ENCODE measurements around the gene NFATC2IP.

DNA sequence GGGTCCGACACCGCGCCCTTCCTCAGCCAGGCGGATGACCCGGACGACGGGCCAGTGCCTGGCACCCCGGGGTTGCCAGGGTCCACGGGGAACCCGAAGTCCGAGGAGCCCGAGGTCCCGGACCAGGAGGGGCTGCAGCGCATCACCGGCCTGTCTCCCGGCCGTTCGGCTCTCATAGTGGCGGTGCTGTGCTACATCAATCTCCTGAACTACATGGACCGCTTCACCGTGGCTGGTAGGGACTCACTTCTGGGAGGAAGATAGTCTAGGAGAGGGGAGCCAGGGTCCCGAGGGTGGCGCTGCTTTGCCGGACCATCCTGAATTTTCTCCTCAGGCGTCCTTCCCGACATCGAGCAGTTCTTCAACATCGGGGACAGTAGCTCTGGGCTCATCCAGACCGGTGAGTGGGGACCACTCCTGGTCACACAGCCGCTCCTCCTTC, 24.4 kb downstream of the NFATC2IP start:
- TF ChIP-seq, protein P1, sequence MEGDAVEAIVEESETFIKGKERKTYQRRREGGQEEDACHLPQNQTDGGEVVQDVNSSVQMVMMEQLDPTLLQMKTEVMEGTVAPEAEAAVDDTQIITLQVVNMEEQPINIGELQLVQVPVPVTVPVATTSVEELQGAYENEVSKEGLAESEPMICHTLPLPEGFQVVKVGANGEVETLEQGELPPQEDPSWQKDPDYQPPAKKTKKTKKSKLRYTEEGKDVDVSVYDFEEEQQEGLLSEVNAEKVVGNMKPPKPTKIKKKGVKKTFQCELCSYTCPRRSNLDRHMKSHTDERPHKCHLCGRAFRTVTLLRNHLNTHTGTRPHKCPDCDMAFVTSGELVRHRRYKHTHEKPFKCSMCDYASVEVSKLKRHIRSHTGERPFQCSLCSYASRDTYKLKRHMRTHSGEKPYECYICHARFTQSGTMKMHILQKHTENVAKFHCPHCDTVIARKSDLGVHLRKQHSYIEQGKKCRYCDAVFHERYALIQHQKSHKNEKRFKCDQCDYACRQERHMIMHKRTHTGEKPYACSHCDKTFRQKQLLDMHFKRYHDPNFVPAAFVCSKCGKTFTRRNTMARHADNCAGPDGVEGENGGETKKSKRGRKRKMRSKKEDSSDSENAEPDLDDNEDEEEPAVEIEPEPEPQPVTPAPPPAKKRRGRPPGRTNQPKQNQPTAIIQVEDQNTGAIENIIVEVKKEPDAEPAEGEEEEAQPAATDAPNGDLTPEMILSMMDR (IDR thresholded peaks at IDR 0.05), result no peak
- no peak for TF ChIP-seq ZFX (IDR thresholded peaks at IDR 0.05; ENCODE audit: borderline replicate concordance)
